ACC112 (cell line): Measurements from ENCODE around the gene KDM6A.
"Not testable (repeated sequence)": the region's sequence is repeated elsewhere in the genome, so short reads cannot be mapped to it uniquely, and the experiment has no call there.

Experiments used
- H2AFZ ChIP-seq: fragments of 200-600 bp; sonication (generic); one replicate; pipeline ENCODE4 v1.6.0; 2017; ENCODE audit warnings: antibody characterized with exemption, low read length; ENCODE audit not compliant: unreplicated experiment
- H3K27ac ChIP-seq: fragments of 200-600 bp; sonication (generic); 2 replicates; pipeline ENCODE4 v1.5.1; 2014; ENCODE audit warnings: low read depth, mild to moderate bottlenecking, antibody characterized with exemption, low read length, moderate library complexity
- H3K27me3 ChIP-seq: fragments of 200-600 bp; sonication (generic); 2 replicates; pipeline ENCODE4 v1.6.1; 2014; ENCODE audit warnings: mild to moderate bottlenecking, antibody characterized with exemption, low read length, moderate library complexity, mixed read lengths; ENCODE audit not compliant: insufficient read depth
- H3K36me3 ChIP-seq: fragments of 200-600 bp; sonication (generic); 2 replicates; pipeline ENCODE4 v1.6.1; 2016; ENCODE audit warnings: mild to moderate bottlenecking, antibody characterized with exemption, low read length, moderate library complexity, mixed read lengths; ENCODE audit not compliant: insufficient read depth
- H3K4me1 ChIP-seq: fragments of 200-600 bp; sonication (generic); one replicate; pipeline ENCODE4 v1.6.1; 2016; ENCODE audit warnings: low read length, mixed read lengths; ENCODE audit not compliant: insufficient read depth, unreplicated experiment, control insufficient read depth
- H3K4me3 ChIP-seq: fragments of 200-600 bp; sonication (generic); 2 replicates; pipeline ENCODE4 v1.5.1; 2014; ENCODE audit warnings: mild to moderate bottlenecking, low read depth, low read length
- H3K79me2 ChIP-seq: fragments of 200-600 bp; sonication (generic); one replicate; pipeline ENCODE4 v1.6.0; 2016; ENCODE audit warnings: low read length; ENCODE audit not compliant: control insufficient read depth, unreplicated experiment, insufficient read depth

The KDM6A gene

DNA sequence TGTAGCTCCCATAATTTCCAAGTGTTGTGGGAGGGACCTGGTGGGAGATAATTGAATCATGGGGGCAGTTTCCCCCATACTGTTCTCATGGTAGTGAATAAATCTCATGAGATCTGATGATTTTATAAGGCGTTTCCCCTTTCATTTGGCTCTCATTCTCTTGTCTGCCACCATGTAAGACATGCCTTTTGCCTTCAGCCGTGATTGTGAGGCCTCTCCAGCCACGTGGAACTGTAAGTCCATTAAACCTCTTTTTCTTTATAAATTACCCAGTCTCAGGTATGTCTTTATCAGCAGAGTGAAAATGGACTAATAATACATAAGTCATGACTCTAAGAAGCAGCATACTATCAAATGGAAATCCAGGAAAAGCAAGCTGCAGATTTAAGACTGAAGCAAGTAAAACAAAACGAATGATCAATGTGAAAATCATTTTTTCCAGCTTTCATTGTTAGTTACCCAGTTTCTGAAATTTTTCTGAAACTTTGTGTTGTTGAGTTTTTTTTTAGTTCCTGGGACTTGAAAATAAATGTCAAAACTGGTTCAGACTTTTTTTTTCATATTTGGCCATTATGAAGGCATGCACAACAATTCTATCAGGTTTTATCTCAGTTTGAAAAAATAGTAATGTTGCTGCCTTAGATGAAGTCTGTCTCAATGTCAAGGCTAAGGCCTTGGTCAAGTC is 262.5 kb downstream of the KDM6A start:
- H3K79me2 ChIP-seq, H3K27ac ChIP-seq, H3K27me3 ChIP-seq, H3K4me3 ChIP-seq, H3K36me3 ChIP-seq, H3K4me1 ChIP-seq, H2AFZ ChIP-seq: not testable (repeated sequence)

DNA sequence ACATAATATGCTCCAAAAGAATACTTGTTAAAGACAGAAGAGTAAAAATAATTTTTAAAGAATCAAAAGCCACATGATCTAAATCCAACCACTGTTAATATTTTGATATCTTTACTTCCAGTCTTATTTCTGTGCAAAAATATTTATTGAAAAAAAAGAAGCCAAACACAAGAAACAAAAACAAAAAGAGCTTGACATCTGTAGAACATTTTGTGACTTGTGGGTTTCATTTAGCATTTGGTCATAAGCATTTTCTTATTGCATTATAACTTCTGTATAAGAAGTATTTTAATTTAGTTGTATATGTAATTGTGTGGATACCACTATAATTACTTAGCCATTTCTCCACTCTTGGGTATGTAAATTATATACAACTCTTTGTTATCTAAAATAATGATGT is 264.5 kb downstream of the KDM6A start:
- Histone ChIP-seq H3K4me3 (no peak overlapping the region), H2AFZ (no peak overlapping the region), H3K27me3 (no peaks in the 10 kb centered on the region), H3K36me3 (no peaks in the 10 kb centered on the region), H3K27ac (no peak overlapping the region), H3K4me1 (no peaks in the 10 kb centered on the region), H3K79me2 (no peaks in the 10 kb centered on the region)

DNA sequence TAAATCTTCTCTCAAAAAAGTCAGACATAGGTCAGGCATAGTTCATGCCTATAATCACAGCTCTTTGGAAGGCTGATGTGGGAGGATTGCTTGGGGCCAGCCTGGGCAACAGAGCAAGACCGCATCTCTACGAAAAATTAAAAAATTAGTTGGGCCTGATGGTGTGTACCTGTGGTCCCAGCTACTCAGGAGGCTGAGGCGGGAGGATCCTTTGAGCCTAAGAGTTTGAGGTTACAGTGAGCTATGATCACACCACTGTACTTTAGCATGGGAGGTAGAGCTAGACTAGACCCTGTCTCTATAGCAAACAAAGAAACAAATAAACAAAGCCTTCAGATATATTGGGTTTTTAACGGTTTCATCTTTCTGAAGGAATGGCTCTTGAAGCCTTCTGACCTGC is 265.5 kb downstream of the KDM6A start:
- H3K4me3 ChIP-seq, result no peak overlapping the region
- H2AFZ ChIP-seq, result no peak overlapping the region
- no peaks in the 10 kb centered on the region for H3K4me1 ChIP-seq
- no peaks in the 10 kb centered on the region for H3K36me3 ChIP-seq
- no peaks in the 10 kb centered on the region for H3K27me3 ChIP-seq
- H3K27ac ChIP-seq, result no peak overlapping the region
- no peaks in the 10 kb centered on the region for H3K79me2 ChIP-seq

DNA sequence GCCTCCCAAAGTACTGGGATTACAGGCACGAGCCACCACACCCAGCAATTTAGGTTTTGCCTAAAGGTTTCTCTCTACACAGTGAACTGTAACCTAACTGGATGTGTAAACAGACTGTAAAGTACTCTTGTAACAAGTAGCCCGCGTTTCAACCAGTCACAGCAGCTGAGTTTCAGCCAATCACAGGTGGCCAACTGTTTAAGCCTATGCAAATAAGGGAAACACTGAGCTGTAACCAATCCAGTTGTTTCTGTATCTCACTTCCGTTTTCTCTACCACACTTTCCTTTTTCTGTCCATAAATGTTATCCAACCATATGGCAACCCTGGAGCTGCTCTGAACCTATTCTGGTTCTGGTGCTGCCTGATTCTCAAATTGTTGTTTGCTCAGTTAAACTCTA is 267.8 kb downstream of the KDM6A start:
- Histone ChIP-seq H3K36me3 (no peaks in the 10 kb centered on the region), H3K4me1 (no peaks in the 10 kb centered on the region), H3K27me3 (no peaks in the 10 kb centered on the region), H3K4me3 (no peak overlapping the region), H3K79me2 (no peaks in the 10 kb centered on the region), H3K27ac (no peak overlapping the region), H2AFZ (no peak overlapping the region)

DNA sequence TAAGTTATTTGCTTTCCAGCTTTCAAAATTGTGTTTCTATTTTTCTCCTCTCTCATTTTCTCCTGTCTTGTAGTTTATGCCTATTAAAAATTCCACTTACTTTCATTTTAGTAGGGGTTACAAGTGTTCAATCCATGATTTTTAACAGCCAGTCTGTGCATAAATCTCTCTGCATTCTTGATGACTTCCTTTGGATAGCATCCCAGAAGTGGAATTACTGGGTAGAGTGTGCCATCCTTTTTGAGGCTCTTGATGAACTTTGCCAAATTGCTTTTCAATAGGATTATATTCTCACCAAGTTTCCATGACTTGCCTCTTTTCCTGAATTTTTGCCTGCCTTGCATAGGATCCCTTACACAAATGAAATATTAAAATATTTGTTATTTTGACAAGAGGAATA is 269.2 kb downstream of the KDM6A start:
- H2AFZ ChIP-seq, result no peak overlapping the region
- H3K79me2 ChIP-seq, result no peaks in the 10 kb centered on the region
- H3K27ac ChIP-seq, result no peak overlapping the region
- no peaks in the 10 kb centered on the region for H3K27me3 ChIP-seq
- H3K4me3 ChIP-seq, result no peak overlapping the region
- no peaks in the 10 kb centered on the region for H3K36me3 ChIP-seq
- H3K4me1 ChIP-seq, result no peaks in the 10 kb centered on the region

DNA sequence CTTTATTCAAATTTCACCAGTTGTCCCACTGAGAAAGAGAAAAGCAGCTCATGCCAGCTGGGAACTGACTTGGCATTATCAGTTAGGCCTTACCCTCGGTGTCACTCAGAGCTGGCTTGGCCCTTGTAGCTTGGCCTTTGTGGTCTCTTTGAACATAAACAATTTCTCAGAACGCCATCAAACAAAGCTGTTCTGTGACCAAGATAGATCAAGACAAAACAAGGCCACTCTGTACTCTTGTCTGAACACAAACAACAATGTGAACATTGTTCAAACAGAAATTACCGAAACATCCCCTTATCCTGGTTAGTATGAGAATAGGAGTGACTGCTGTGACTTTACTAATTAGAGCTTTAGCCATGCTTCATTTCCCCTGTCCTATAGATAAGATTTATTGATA is 270.5 kb downstream of the KDM6A start:
- H3K79me2 ChIP-seq, result no peaks in the 10 kb centered on the region

DNA sequence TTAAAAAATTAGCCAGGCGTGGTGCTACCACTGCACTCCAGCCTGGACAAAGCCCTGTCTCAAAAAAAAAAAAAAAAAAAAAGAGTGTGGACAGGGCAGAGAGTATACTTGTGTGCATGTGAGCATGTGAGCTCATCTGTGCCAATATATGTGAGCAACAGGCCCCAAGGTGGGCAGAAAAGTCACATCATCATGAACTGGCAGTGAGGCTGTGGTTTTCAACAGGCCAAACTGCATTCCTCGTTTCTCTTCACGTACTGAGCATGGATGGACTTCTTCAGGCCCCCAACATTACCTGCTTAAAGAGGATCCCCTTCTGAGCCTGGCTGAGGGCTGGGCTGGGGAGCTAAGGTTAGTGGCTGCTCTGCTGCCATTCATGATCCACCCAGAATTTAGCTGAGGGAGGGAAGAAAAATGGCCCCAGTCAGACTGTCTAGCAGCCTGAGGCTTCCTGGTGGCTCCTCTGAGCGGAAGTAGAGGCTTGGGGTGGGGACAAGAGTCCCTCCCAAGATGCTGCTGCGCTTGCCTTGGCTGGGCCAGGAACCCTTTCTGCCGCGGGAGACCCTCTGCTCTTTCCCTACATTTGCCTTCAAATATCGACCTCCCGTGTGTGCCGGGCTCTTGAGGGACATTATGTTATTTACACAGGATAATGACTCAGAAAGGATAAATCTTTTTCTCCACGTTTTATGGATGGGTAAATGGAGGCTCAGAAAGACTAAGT is 272.7 kb downstream of the KDM6A start:
- Histone ChIP-seq H2AFZ (no peak overlapping the region), H3K27ac (no peak overlapping the region), H3K36me3 (no peaks in the 10 kb centered on the region), H3K27me3 (no peaks in the 10 kb centered on the region), H3K4me1 (no peaks in the 10 kb centered on the region), H3K79me2 (no peaks in the 10 kb centered on the region), H3K4me3 (no peak overlapping the region)

More for the DNA sequence above, 270.5 kb downstream of the KDM6A start:
- H3K36me3 ChIP-seq, result no peaks in the 10 kb centered on the region
- H3K4me3 ChIP-seq, result no peak overlapping the region
- H3K4me1 ChIP-seq, result no peaks in the 10 kb centered on the region
- H3K27me3 ChIP-seq, result no peaks in the 10 kb centered on the region
- H2AFZ ChIP-seq, result no peak overlapping the region
- H3K27ac ChIP-seq, result no peak overlapping the region

DNA sequence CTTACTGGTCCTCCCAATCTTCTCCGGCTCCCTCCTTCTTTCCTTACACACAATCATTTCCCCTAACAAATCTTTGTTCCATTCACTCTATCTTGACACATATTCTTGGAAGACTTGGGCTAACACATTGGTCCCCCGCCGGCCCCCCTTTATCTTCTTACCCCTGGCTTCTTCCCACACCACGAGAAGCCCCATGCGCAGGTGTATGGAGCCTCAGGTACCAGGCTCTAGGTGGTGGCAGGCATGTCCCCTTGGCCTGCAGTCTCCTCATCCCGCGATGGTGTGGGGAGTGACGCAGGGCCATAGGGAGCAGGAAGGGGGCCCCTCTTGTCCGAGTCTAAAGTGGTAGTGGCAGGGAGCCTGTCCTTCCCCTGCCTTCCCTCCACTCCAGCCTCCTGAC is 277.8 kb downstream of the KDM6A start:
- no peaks in the 10 kb centered on the region for H3K79me2 ChIP-seq
- no peak overlapping the region for H2AFZ ChIP-seq
- H3K4me3 ChIP-seq, result no peak overlapping the region

DNA sequence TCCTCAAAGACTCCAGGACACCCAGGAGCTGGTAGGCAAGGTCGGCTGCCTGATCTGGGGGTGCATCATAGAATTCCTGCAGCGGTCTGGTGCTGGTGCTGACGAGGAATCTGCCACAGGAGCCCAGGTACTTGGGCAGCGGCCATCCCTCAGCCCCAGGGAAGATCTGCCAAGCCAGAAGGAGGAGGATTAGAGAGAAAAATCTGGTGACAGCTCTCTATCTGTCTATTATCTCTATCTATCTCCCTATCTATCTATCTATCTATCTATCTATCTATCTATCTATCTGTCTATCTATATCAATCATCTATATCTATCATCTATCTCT is 281.0 kb downstream of the KDM6A start:
- no peaks in the 10 kb centered on the region for H3K79me2 ChIP-seq
- no peak overlapping the region for H3K27ac ChIP-seq
- H3K27me3 ChIP-seq, result no peaks in the 10 kb centered on the region
- H3K4me3 ChIP-seq, result no peak overlapping the region
- H3K36me3 ChIP-seq, result no peaks in the 10 kb centered on the region
- no peaks in the 10 kb centered on the region for H3K4me1 ChIP-seq
- no peak overlapping the region for H2AFZ ChIP-seq

More for the DNA sequence above, 277.8 kb downstream of the KDM6A start:
- Histone ChIP-seq H3K27me3 (no peaks in the 10 kb centered on the region), H3K36me3 (no peaks in the 10 kb centered on the region), H3K4me1 (no peaks in the 10 kb centered on the region), H3K27ac (no peak overlapping the region)

DNA sequence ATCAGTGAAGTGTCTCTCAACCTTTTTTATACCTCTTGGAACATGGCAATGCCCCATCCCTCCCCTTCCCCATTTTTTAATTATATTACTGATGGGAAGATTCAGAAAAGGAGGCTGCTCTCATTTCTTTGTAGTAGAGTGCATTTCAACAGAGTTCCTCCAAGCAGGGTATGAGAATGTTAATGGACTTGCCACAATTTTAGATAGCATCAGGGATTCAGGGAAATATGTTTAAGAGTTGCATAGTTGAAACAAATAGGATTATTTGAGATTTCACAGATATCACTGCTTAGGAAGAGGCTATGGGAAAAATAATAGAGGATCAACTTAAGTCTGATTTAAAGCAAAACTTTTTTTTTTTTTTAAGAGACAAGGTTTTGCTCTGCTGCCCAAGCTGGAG is 281.5 kb downstream of the KDM6A start:
- no peaks in the 10 kb centered on the region for H3K27me3 ChIP-seq
- no peak overlapping the region for H2AFZ ChIP-seq
- H3K36me3 ChIP-seq, result no peaks in the 10 kb centered on the region
- H3K79me2 ChIP-seq, result no peaks in the 10 kb centered on the region
- H3K4me1 ChIP-seq, result no peaks in the 10 kb centered on the region
- no peak overlapping the region for H3K4me3 ChIP-seq
- H3K27ac ChIP-seq, result no peak overlapping the region

DNA sequence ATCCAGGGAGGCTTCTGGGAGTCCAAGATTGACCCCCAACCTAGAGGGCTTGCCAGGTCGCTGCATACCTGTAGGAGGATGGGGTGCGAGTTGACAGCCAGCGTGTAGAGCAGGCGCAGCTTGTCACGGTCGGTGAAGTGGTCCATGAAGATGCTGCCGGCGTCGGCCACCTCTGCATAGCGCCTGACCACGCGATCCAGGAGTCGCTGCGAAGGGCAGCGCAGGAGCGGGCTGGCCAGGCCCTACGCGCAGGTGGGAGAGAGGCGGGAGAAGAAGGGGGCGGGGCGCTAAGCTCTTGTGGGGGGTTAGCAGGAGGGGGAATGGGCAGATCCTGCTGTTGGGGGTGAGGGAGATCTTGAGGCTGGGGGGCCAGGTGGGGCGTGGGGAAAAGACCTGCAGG is 284.7 kb downstream of the KDM6A start:
- no peak overlapping the region for H3K27ac ChIP-seq
- no peak overlapping the region for H3K4me3 ChIP-seq
- H3K27me3 ChIP-seq, result no peaks in the 10 kb centered on the region
- no peak overlapping the region for H2AFZ ChIP-seq
- H3K4me1 ChIP-seq, result no peaks in the 10 kb centered on the region
- no peaks in the 10 kb centered on the region for H3K79me2 ChIP-seq
- no peaks in the 10 kb centered on the region for H3K36me3 ChIP-seq
